ENCODE data around the gene SACM1L. TPM values are rescaled to one million over a fixed set of nuclear protein-coding genes. Genes with fewer than 3 reads are reported as not detected.
"Not testable (repeated sequence)": the region's sequence is repeated elsewhere in the genome, so short reads cannot be mapped to it uniquely, and the experiment has no call there.

The SACM1L gene
- total RNA-seq, 2 donors from 2014 or later = 26.9 to 32.1 TPM

GRCh38 chr3:45664578-45664977 lies 24.6 kb upstream of the SACM1L start:
- DNase-seq (no peak), ATAC-seq (peak in 1 of 2 donors; percentile 50)
- intact Hi-C loops (cut with DNase I) = no loop called here

GRCh38 chr3:45665101-45665572 lies 24.1 kb upstream of the SACM1L start:
- no peak for DNase-seq
- ATAC-seq = peak; percentile 6 to 44
- intact Hi-C loops (cut with DNase I) = no loop called here

GRCh38 chr3:45666757-45667431 lies 22.3 kb upstream of the SACM1L start:
- intact Hi-C loops (cut with DNase I) = no loop called here
- ATAC-seq (peak; percentile 55 to 68), DNase-seq (peak; percentile 56)

GRCh38 chr3:45667569-45667934 lies 21.6 kb upstream of the SACM1L start:
- DNase-seq (no peak), ATAC-seq (no peak)
- intact Hi-C loops (cut with DNase I) = no loop called here

- intact Hi-C loops (cut with DNase I) = no loop called here
- no peak for DNase-seq
- no peak for ATAC-seq
Measured at GRCh38 chr3:45670436-45670835, 18.8 kb upstream of the SACM1L start.

- intact Hi-C loops (cut with DNase I) = no loop called here
- ATAC-seq (peak; percentile 42 to 68), DNase-seq (no peak)
Measured at GRCh38 chr3:45670991-45671390, 18.2 kb upstream of the SACM1L start.

GRCh38 chr3:45673273-45673672 lies 15.9 kb upstream of the SACM1L start:
- ATAC-seq (no peak), DNase-seq (no peak)
- intact Hi-C loops (cut with DNase I) = no loop called here

GRCh38 chr3:45676325-45677032 lies 12.7 kb upstream of the SACM1L start:
- DNase-seq (no peak), ATAC-seq (peak in 1 of 2 donors; percentile 26)
- intact Hi-C loops (cut with DNase I) = no loop called here

- DNase-seq (no peak), ATAC-seq (peak in 1 of 2 donors; percentile 31)
- intact Hi-C loops (cut with DNase I) = no loop called here
Measured at GRCh38 chr3:45677033-45677446, 12.2 kb upstream of the SACM1L start.

GRCh38 chr3:45677841-45678240 lies 11.4 kb upstream of the SACM1L start:
- intact Hi-C loops (cut with DNase I) = no loop called here
- no peak for ATAC-seq

GRCh38 chr3:45679805-45680204 lies 9.4 kb upstream of the SACM1L start:
- intact Hi-C loops (cut with DNase I) = no loop called here
- ATAC-seq (peak in 1 of 2 donors; percentile 68), DNase-seq (no peak)

More at GRCh38 chr3:45677841-45678240, 11.4 kb upstream of the SACM1L start:
- DNase-seq = no peak

GRCh38 chr3:45681221-45681620 lies 8.0 kb upstream of the SACM1L start:
- ATAC-seq = no peak
- DNase-seq = no peak
- intact Hi-C loops (cut with DNase I) = no loop called here

GRCh38 chr3:45681846-45682245 lies 7.3 kb upstream of the SACM1L start:
- intact Hi-C loops (cut with DNase I) = no loop called here
- no peak for DNase-seq
- ATAC-seq = no peak

GRCh38 chr3:45682311-45682710 lies 6.9 kb upstream of the SACM1L start:
- DNase-seq = no peak
- intact Hi-C loops (cut with DNase I) = no loop called here
- peak in 1 of 2 donors; percentile 61 for ATAC-seq

GRCh38 chr3:45682786-45683185 lies 6.4 kb upstream of the SACM1L start:
- intact Hi-C loops (cut with DNase I) = no loop called here
- DNase-seq = no peak
- ATAC-seq = no peak

- ATAC-seq (no peak), DNase-seq (no peak)
- intact Hi-C loops (cut with DNase I) = no loop called here
Measured at GRCh38 chr3:45683417-45684326, 5.5 kb upstream of the SACM1L start.

- DNase-seq (no peak), ATAC-seq (no peak)
- intact Hi-C loops (cut with DNase I) = no loop called here
Measured at GRCh38 chr3:45684327-45684892, 4.8 kb upstream of the SACM1L start.

- intact Hi-C loops (cut with DNase I); ATAC-seq; DNase-seq: not testable (repeated sequence)
Measured at GRCh38 chr3:45685722-45686121, 3.5 kb upstream of the SACM1L start.

- intact Hi-C loops (cut with DNase I) = no loop called here
- ATAC-seq (no peak), DNase-seq (no peak)
Measured at GRCh38 chr3:45686850-45687249, 2.3 kb upstream of the SACM1L start.

Data from left cardiac atrium (tissue), 4 donors.